ENCODE measurements around the gene PAOX.

Gene PAOX

DNA sequence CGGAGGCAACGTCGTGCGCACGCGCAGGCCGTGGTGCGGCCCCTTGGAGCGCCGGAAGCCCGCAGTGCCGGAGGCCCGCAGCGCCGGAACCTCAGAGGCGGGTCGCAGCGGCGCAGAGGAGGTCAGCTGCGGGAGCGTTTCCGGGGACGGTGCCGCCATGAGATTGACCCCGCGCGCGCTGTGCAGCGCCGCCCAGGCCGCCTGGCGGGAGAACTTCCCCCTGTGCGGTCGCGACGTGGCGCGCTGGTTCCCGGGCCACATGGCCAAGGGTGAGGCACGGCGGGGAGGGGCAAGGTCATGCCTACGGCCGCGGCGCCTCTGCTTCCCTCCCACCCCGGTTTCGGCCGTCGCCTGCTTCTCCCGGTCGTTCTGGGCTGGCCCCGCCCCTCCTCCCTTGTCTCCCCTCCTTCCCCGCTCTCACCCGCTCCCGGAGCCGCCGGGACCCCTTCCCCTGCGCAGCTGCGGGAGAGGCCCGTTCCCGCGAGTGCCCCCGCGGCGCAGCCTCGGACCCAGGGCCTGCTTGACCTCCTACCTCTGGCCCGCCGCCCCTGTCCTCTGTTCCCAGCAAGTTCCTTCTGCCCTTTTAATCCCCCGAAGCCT is 15.1 kb downstream of the PAOX start, which contains the start of gene MTG1 (continued):
- TF ChIP-seq, protein P1, sequence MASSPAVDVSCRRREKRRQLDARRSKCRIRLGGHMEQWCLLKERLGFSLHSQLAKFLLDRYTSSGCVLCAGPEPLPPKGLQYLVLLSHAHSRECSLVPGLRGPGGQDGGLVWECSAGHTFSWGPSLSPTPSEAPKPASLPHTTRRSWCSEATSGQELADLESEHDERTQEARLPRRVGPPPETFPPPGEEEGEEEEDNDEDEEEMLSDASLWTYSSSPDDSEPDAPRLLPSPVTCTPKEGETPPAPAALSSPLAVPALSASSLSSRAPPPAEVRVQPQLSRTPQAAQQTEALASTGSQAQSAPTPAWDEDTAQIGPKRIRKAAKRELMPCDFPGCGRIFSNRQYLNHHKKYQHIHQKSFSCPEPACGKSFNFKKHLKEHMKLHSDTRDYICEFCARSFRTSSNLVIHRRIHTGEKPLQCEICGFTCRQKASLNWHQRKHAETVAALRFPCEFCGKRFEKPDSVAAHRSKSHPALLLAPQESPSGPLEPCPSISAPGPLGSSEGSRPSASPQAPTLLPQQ (tag by site-specific recombination; IDR thresholded peaks at IDR 0.05) = peak; percentile 83
- TF ChIP-seq ZNF548 (tag by site-specific recombination; IDR thresholded peaks at IDR 0.05) (no peak), ZNF473 (tag by site-specific recombination; IDR thresholded peaks at IDR 0.05) (no peak), BCL11B (tag by site-specific recombination; IDR thresholded peaks at IDR 0.05; ENCODE audit: low read depth) (peak; percentile 92), EGR2 (tag by site-specific recombination; IDR thresholded peaks at IDR 0.05; ENCODE audit: low read depth) (peak; percentile 43), ZNF549 (tag by site-specific recombination; IDR thresholded peaks at IDR 0.05) (no peak), TCF7L2 (IDR thresholded peaks at IDR 0.05; ENCODE audit: borderline replicate concordance, low read depth, low read length) (no peak), GLIS2 (tag by site-specific recombination; IDR thresholded peaks at IDR 0.05) (peak; percentile 93), ZNF350 (tag by site-specific recombination; IDR thresholded peaks at IDR 0.05) (no peak), HOXC10 (CRISPR knock-in tag; IDR thresholded peaks at IDR 0.05) (no peak), ZNF777 (tag by site-specific recombination; IDR thresholded peaks at IDR 0.05; ENCODE audit: borderline replicate concordance) (no peak), ZNF416 (tag by site-specific recombination; IDR thresholded peaks at IDR 0.05) (no peak), TRIM28 (IDR thresholded peaks at IDR 0.05; ENCODE audit: borderline replicate concordance, low read length) (no peak), ZNF404 (tag by site-specific recombination; IDR thresholded peaks at IDR 0.05) (no peak), ZNF19 (tag by site-specific recombination; IDR thresholded peaks at IDR 0.05; ENCODE audit: low read depth) (no peak), ZNF555 (tag by site-specific recombination; conservative IDR thresholded peaks at IDR 0.05) (no peak), SALL2 (tag by site-specific recombination; IDR thresholded peaks at IDR 0.05; ENCODE audit: borderline replicate concordance) (no peak), ZNF132 (tag by site-specific recombination; IDR thresholded peaks at IDR 0.05; ENCODE audit: borderline replicate concordance) (no peak), ZNF76 (tag by site-specific recombination; IDR thresholded peaks at IDR 0.05; ENCODE audit: borderline replicate concordance, low read depth) (peak; percentile 83), KLF8 (tag by site-specific recombination; IDR thresholded peaks at IDR 0.05) (peak; percentile 63; the same call in 1 of the 2 replicates), SCRT1 (tag by site-specific recombination; IDR thresholded peaks at IDR 0.05; ENCODE audit: borderline replicate concordance) (no peak), OVOL3 (tag by site-specific recombination; IDR thresholded peaks at IDR 0.05) (0 out of 2 replicates have a peak, but pooled peaks have one; percentile 42), ZNF529 (tag by site-specific recombination; IDR thresholded peaks at IDR 0.05; ENCODE audit: insufficient replicate concordance) (no peak), ZBTB7A (tag by site-specific recombination; IDR thresholded peaks at IDR 0.05; ENCODE audit: low read depth) (no peak), SP2 (tag by site-specific recombination; IDR thresholded peaks at IDR 0.05) (peak; percentile 86), WT1 (tag by site-specific recombination; IDR thresholded peaks at IDR 0.05) (peak; percentile 36; the same call in 1 of the 2 replicates), KLF7 (tag by site-specific recombination; IDR thresholded peaks at IDR 0.05; ENCODE audit: borderline replicate concordance) (peak; percentile 78; the same call in 1 of the 2 replicates)
- TF ChIP-seq, protein P2, sequence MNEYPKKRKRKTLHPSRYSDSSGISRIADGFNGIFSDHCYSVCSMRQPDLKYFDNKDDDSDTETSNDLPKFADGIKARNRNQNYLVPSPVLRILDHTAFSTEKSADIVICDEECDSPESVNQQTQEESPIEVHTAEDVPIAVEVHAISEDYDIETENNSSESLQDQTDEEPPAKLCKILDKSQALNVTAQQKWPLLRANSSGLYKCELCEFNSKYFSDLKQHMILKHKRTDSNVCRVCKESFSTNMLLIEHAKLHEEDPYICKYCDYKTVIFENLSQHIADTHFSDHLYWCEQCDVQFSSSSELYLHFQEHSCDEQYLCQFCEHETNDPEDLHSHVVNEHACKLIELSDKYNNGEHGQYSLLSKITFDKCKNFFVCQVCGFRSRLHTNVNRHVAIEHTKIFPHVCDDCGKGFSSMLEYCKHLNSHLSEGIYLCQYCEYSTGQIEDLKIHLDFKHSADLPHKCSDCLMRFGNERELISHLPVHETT (tag by site-specific recombination; IDR thresholded peaks at IDR 0.05) = peak; percentile 15; the same call in 1 of the 2 replicates
- TF ChIP-seq, protein P3, sequence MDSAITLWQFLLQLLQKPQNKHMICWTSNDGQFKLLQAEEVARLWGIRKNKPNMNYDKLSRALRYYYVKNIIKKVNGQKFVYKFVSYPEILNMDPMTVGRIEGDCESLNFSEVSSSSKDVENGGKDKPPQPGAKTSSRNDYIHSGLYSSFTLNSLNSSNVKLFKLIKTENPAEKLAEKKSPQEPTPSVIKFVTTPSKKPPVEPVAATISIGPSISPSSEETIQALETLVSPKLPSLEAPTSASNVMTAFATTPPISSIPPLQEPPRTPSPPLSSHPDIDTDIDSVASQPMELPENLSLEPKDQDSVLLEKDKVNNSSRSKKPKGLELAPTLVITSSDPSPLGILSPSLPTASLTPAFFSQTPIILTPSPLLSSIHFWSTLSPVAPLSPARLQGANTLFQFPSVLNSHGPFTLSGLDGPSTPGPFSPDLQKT (IDR thresholded peaks at IDR 0.05; ENCODE audit: borderline replicate concordance, low read depth, low read length) = peak; percentile 54; the same call in 1 of the 2 replicates
- TF ChIP-seq, protein P4, sequence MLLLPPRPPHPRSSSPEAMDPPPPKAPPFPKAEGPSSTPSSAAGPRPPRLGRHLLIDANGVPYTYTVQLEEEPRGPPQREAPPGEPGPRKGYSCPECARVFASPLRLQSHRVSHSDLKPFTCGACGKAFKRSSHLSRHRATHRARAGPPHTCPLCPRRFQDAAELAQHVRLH (tag by site-specific recombination; IDR thresholded peaks at IDR 0.05) = peak; percentile 68; the same call in 1 of the 2 replicates
- TF ChIP-seq, protein P5, sequence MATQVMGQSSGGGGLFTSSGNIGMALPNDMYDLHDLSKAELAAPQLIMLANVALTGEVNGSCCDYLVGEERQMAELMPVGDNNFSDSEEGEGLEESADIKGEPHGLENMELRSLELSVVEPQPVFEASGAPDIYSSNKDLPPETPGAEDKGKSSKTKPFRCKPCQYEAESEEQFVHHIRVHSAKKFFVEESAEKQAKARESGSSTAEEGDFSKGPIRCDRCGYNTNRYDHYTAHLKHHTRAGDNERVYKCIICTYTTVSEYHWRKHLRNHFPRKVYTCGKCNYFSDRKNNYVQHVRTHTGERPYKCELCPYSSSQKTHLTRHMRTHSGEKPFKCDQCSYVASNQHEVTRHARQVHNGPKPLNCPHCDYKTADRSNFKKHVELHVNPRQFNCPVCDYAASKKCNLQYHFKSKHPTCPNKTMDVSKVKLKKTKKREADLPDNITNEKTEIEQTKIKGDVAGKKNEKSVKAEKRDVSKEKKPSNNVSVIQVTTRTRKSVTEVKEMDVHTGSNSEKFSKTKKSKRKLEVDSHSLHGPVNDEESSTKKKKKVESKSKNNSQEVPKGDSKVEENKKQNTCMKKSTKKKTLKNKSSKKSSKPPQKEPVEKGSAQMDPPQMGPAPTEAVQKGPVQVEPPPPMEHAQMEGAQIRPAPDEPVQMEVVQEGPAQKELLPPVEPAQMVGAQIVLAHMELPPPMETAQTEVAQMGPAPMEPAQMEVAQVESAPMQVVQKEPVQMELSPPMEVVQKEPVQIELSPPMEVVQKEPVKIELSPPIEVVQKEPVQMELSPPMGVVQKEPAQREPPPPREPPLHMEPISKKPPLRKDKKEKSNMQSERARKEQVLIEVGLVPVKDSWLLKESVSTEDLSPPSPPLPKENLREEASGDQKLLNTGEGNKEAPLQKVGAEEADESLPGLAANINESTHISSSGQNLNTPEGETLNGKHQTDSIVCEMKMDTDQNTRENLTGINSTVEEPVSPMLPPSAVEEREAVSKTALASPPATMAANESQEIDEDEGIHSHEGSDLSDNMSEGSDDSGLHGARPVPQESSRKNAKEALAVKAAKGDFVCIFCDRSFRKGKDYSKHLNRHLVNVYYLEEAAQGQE (tag by site-specific recombination; IDR thresholded peaks at IDR 0.05) = peak; percentile 65
- TF ChIP-seq, protein P6, sequence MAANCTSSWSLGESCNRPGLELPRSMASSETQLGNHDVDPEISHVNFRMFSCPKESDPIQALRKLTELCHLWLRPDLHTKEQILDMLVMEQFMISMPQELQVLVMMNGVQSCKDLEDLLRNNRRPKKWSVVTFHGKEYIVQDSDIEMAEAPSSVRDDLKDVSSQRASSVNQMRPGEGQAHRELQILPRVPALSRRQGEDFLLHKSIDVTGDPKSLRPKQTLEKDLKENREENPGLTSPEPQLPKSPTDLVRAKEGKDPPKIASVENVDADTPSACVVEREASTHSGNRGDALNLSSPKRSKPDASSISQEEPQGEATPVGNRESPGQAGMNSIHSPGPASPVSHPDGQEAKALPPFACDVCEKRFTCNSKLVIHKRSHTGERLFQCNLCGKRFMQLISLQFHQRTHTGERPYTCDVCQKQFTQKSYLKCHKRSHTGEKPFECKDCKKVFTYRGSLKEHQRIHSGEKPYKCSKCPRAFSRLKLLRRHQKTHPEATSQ (tag by site-specific recombination; IDR thresholded peaks at IDR 0.05) = peak; percentile 99

Data from HEK293 (cell line).